Measurements from ENCODE around the gene EXTL1.
"Not testable (repeated sequence)": the region's sequence is repeated elsewhere in the genome, so short reads cannot be mapped to it uniquely, and the experiment has no call there.

Gene EXTL1, protein sequence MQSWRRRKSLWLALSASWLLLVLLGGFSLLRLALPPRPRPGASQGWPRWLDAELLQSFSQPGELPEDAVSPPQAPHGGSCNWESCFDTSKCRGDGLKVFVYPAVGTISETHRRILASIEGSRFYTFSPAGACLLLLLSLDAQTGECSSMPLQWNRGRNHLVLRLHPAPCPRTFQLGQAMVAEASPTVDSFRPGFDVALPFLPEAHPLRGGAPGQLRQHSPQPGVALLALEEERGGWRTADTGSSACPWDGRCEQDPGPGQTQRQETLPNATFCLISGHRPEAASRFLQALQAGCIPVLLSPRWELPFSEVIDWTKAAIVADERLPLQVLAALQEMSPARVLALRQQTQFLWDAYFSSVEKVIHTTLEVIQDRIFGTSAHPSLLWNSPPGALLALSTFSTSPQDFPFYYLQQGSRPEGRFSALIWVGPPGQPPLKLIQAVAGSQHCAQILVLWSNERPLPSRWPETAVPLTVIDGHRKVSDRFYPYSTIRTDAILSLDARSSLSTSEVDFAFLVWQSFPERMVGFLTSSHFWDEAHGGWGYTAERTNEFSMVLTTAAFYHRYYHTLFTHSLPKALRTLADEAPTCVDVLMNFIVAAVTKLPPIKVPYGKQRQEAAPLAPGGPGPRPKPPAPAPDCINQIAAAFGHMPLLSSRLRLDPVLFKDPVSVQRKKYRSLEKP

GRCh38 chr1:26021647-26022403 is at the start of gene EXTL1:
EXTL1 (plus strand) TSS chr1:26021775; CDS start chr1:26022647, 872 bp downstream.
- DNase-seq (ENCODE audit: low read depth, low spot score): no peak

DNA sequence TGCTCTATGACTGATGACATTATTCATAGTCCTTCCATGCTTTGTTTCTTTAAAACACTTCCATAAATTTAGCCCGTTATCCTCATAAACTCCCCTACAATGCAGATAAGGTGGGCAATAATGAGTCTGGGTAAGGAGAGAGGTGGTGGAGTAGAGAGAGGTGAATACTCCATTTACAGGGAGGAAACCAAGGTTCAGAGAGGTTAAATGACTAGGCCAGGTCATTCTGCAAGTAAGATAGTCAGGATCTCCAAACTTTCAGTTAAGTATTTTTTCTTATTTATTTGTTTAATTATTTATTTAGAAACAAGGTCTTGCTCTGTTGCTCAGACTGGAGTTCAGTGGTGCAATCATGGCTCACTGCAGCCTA is 49.8 kb upstream of the EXTL1 start:
- no peak for DNase-seq (ENCODE audit: low read depth, low spot score)

- DNase-seq (ENCODE audit: low read depth, low spot score): no peak
Measured at GRCh38 chr1:25973610-25974321, 47.8 kb upstream of the EXTL1 start.

DNA sequence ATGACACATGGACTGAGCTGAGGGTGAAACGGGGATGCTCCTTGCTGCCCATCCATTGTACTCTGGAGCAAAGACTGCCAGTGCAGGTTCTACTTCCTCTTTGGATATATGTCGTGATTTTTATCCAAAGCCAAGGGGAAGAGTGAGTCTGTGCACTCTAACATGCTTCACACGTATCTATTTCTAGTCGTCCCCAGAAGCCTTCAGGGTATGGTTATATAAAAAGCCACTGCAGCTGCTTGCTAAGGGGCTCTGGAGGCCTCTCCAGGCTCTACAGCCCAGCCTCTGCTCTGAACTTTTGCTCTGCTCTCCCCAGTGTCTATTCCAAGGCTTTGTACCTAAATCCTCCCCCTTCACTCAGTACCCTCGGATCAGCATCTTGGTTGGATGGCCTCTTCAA is 43.8 kb upstream of the EXTL1 start:
- DNase-seq (ENCODE audit: low read depth, low spot score): no peak

DNA sequence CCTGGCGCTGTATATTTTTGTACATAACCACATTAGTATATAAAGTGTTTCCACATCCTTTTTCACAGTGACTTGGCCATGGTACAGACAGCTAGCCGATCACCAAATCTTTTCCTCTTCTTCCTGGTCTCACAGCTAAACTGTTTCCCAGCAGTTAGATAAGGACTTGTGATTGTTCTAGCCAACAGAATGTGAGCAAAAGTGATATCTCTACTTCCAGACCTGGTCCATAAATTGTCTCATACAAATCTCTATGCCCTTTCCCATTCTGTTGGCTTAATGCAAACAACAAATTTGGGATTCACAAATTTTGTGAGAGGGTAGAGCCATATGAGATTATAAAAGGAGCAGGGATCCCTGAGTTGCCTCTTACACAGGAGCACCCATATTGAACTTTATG is 43.2 kb upstream of the EXTL1 start:
- no peak for DNase-seq (ENCODE audit: low read depth, low spot score)

GRCh38 chr1:25979210-25979609 is 42.4 kb upstream of the EXTL1 start:
- no peak for DNase-seq (ENCODE audit: low read depth, low spot score)

- no peak for DNase-seq (ENCODE audit: low read depth, low spot score)
Measured at GRCh38 chr1:25985171-25985570, 36.4 kb upstream of the EXTL1 start.

- DNase-seq (ENCODE audit: low read depth, low spot score): no peak
Measured at GRCh38 chr1:25985670-25986069, 35.9 kb upstream of the EXTL1 start.

DNA sequence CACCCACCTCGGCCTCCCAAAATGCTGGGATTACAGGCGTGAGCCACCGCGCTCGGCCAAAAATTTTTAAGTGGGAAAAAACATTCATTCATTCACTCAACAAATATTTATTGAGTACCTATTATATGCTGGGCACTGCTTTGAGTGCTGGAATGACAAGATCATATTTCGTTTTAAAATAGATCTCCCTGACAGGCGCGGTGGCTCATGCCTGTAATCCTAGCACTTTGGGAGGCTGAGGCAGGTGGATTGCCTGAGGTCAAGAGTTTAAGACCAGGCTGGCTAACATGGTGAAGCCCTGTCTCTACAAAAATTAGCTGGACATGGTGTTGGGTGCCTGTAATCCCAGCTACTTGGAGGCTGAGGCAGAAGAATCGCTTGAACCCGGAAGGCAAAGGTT is 34.8 kb upstream of the EXTL1 start:
- not testable (repeated sequence) for DNase-seq (ENCODE audit: low read depth, low spot score)

- no peak for DNase-seq (ENCODE audit: low read depth, low spot score)
Measured at GRCh38 chr1:25987951-25988350, 33.6 kb upstream of the EXTL1 start.

- no peak for DNase-seq (ENCODE audit: low read depth, low spot score)
Measured at GRCh38 chr1:25989440-25990234, 31.9 kb upstream of the EXTL1 start.

DNA sequence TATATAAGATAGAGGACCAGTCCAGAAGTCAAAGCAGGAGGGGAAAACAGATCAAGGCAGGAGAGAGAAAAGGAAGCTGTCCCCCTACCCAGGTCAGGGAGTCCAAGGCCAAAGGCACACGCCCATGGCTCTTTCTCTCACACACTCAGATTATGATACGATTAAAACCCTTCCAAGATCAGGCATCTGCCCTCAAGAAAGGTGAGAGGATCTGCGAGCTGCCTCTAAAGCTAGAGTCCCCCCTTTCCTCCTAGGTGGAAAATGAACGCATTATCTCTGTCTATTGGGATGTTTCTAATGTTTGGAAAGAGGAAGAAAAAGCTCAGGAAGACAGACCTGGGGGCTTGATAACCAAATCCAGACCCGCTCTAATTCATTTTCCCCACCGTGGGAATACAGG is 31.3 kb upstream of the EXTL1 start:
- no peak for DNase-seq (ENCODE audit: low read depth, low spot score)

DNA sequence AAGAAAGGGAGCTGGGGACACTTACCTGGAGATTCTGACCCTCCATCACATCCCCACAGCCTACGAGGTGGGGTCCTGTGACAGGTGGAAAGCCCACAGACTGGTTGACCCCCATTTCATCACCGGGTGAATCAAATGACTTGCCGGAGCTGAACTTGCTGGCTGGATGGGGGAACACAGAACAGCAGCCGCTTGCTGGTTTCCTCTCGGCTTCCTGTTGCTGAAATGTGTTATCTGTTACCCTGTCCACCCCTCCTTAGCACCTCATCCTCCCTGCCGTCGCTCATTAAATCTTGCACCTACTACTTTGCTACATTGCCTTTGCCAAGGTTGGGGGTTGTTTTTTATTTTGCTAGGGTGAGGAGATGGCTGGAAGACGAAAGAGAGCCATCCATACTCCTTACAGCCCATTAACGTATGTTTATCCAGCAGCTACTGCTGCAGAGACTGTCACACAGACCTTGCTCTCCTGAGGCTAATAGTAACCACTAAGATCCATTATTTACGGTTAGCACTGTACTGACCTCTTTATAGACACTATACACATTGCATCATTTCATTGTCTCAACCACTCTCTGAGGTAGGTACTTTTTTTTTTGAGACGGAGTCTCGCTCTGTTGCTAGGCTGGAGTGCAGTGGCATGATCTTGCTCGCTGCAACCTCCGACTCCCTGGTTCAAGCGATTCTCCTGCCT is 30.7 kb upstream of the EXTL1 start:
- DNase-seq (ENCODE audit: low read depth, low spot score): no peak

- DNase-seq (ENCODE audit: low read depth, low spot score): no peak
Measured at GRCh38 chr1:25991937-25992688, 29.5 kb upstream of the EXTL1 start.

DNA sequence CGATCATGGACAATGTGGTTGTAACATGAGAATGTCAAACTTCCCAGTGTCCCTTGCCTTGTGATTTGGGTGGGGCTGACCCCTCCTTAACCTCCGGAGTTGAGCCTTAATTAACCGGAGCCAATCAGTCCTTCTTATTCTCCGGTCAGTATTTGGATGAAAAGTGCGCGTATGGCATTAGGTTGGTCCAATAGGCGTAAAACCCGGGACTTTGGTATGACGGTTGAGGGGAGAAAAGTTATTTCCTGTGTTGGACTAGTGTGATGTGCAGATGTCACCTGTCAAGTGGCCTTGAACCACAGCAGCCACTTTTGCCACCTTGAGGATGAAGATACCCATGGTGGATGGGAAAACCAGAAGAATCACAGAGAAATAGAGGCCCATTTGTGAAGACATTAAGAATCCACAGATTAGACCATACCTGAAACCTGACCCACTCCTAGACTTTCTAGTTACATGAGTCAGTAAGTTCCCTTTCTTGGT is 28.8 kb upstream of the EXTL1 start:
- DNase-seq (ENCODE audit: low read depth, low spot score): no peak

GRCh38 chr1:25993197-25993951 is 28.2 kb upstream of the EXTL1 start:
- no peak for DNase-seq (ENCODE audit: low read depth, low spot score)

GRCh38 chr1:25994402-25995150 is 27.0 kb upstream of the EXTL1 start:
- no peak for DNase-seq (ENCODE audit: low read depth, low spot score)

All from activated naive CD8-positive, alpha-beta T cell treated with anti-CD3 and anti-CD28 coated beads, Interleukin-2, amount 50 U/mL, for 16 hours (primary cell).